Chondrocyte (in vitro differentiated cells): ENCODE data around the gene SEL1L3. TPM values are rescaled to one million over a fixed set of nuclear protein-coding genes. Genes with fewer than 3 reads are reported as not detected.

Experiments
- DNase-seq: peaks from one replicate; pipeline ENCODE4 v3.0.0; 2021; ENCODE audit warnings: mixed read lengths, low spot score
- H3K27ac Mint-ChIP-seq: one replicate; pipeline ENCODE4 v1.8.0; 2021; ENCODE audit warnings: mild to moderate bottlenecking, moderate library complexity, mixed read lengths; ENCODE audit not compliant: unreplicated experiment
- H3K27me3 Mint-ChIP-seq: 2 replicates; pipeline ENCODE4 v1.8.0; 2021; ENCODE audit warnings: low read depth, mixed read lengths
- H3K36me3 Mint-ChIP-seq: 2 replicates; pipeline ENCODE4 v1.8.0; 2021; ENCODE audit warnings: low read depth, mixed read lengths
- H3K4me1 Mint-ChIP-seq: 2 replicates; pipeline ENCODE4 v1.8.0; 2021; ENCODE audit warnings: low read depth, mild to moderate bottlenecking, mixed read lengths
- H3K4me3 Mint-ChIP-seq: one replicate; pipeline ENCODE4 v1.8.0; 2021; ENCODE audit warnings: mild to moderate bottlenecking, moderate library complexity, mixed read lengths; ENCODE audit not compliant: unreplicated experiment
- H3K9me3 Mint-ChIP-seq: 2 replicates; pipeline ENCODE4 v1.8.0; 2021; ENCODE audit warnings: low read depth, mixed read lengths
- total RNA-seq: library from RNA; stranded (reverse); gene quantifications from 3 replicates; pipeline ENCODE4 v1.2.1, GENCODE V29; 2021
- TF ChIP-seq, protein P1 (sequence below): fragments of 200-600 bp; sonication (generic); IDR thresholded peaks from 2 replicates; pipeline ENCODE4 v1.5.0; 2021; ENCODE audit warnings: antibody characterized with exemption, mild to moderate bottlenecking, moderate library complexity

The SEL1L3 gene
- total RNA-seq, 1 donor from 2014 or later = 30.3 TPM

DNA sequence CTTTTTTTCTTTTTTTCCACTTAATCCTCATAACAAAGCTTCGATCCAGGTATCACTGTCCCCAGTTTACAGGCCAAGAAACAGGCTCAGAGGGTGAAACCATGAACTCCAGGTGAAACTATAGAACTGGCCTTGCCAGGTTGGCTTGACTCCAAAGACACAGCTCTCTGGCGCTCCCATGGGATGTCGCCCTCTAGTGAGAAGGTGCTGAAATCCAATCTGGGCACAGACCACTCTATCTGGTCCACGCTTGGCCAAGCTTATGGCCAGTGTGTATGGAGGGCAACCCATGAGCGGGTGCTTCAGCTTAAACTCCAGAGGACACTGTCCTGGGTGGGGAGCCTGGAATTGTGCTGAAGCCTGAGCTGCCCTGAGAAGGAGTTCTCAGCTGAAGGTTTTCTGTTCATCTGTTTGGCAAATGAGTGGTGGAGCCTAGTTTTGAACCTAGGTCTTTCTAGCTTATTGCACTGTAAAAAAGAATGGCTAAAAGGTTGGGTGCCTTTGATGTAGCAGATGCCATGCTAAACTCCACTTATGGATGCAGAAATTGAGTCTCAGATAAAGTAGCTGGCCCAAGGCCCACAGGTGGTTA is 70.5 kb downstream of the SEL1L3 start:
- Mint-ChIP-seq H3K4me3 (no peak overlapping the region), H3K36me3 (peaks cover 16% of the 10 kb centered on the region), H3K27ac (no peak overlapping the region), H3K27me3 (no peaks in the 10 kb centered on the region), H3K9me3 (no peaks in the 10 kb centered on the region), H3K4me1 (peaks cover 21% of the 10 kb centered on the region)
- no peak for DNase-seq
- TF ChIP-seq, protein P1, sequence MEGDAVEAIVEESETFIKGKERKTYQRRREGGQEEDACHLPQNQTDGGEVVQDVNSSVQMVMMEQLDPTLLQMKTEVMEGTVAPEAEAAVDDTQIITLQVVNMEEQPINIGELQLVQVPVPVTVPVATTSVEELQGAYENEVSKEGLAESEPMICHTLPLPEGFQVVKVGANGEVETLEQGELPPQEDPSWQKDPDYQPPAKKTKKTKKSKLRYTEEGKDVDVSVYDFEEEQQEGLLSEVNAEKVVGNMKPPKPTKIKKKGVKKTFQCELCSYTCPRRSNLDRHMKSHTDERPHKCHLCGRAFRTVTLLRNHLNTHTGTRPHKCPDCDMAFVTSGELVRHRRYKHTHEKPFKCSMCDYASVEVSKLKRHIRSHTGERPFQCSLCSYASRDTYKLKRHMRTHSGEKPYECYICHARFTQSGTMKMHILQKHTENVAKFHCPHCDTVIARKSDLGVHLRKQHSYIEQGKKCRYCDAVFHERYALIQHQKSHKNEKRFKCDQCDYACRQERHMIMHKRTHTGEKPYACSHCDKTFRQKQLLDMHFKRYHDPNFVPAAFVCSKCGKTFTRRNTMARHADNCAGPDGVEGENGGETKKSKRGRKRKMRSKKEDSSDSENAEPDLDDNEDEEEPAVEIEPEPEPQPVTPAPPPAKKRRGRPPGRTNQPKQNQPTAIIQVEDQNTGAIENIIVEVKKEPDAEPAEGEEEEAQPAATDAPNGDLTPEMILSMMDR = peak; percentile 64

DNA sequence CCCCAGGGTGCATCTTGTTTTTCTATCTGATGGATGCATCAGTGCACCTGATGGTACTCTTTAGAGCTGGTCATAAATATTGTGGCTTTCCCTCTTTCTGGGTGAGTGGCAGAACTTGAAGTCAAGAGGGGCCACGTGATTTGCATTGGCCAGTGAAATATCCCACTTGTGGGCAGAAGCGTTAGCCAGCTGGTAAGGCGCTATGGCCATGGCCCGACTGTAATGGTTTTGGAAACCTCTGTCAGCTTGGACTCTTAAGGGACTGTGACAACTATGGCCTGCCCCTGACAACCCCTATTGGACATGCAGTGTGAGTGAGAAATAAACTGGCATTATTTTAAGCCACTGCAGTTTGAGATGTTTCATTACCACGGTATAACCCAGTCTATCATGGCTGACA is 72.8 kb downstream of the SEL1L3 start:
- Mint-ChIP-seq H3K4me1 (peaks cover under 1% of the 10 kb centered on the region), H3K4me3 (no peak overlapping the region), H3K36me3 (peaks cover 18% of the 10 kb centered on the region), H3K27me3 (no peaks in the 10 kb centered on the region), H3K9me3 (no peaks in the 10 kb centered on the region), H3K27ac (no peak overlapping the region)
- DNase-seq = no peak
- TF ChIP-seq, protein P1 = no peak

DNA sequence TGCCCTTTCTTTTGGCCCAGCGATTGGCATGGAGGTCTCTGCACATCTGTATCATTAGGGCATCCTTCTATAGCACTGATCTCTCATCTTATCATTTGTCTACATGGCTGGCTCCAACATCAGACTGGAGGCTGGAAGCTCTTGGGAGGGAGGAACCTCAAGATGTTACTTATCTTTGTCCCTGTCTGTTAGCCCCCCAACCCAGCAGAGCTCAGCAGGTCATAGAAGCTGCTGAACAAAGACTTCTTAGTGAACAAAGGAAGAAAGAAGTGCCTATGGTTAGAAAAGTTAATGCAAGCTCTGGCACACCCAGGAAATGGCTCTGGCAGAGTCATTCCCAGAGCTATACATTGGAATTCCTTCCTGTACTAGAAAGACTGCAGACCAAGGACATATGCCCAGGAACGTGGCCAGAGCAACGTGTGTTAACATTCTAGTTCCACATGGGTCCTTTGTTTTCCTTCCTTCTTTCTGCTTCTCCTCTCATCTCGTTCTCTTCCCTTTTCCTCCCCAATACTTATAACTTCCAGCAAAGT is 74.0 kb downstream of the SEL1L3 start:
- Mint-ChIP-seq H3K4me1 (no peaks in the 10 kb centered on the region), H3K27ac (no peak overlapping the region), H3K4me3 (no peak overlapping the region), H3K36me3 (peaks cover 12% of the 10 kb centered on the region), H3K9me3 (no peaks in the 10 kb centered on the region), H3K27me3 (no peaks in the 10 kb centered on the region)
- TF ChIP-seq, protein P1 = no peak
- DNase-seq = no peak

DNA sequence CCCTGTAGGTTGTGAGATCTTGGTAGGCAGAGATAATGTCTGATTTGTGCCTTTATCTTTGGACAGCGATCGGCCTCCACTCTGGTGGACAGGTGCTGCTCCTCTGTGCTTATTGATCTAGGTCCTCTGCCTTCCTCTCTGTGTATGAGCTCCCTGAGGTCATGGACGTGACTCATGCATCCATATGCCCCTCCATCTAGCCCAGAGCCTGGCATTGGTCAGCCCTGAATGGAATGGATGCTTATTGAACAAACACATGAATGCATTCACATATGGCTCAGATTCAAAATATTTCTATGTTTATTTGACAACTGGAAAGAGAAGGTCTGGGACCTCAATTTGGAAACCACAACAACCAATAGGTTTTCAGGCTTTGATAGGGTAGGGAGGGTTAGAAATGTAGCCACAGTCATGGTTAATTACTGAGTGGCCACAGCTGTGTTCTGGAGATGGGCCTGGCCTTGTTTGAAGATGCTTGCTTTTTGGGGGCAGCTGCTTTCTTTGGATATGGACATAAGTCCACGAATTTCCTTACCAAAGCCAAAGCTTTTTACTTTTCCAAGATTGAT is 76.2 kb downstream of the SEL1L3 start:
- Mint-ChIP-seq H3K27ac (no peak overlapping the region), H3K9me3 (no peaks in the 10 kb centered on the region), H3K27me3 (no peaks in the 10 kb centered on the region), H3K4me1 (no peaks in the 10 kb centered on the region), H3K4me3 (no peak overlapping the region), H3K36me3 (peaks cover 20% of the 10 kb centered on the region)
- DNase-seq = no peak
- TF ChIP-seq, protein P1 = no peak

DNA sequence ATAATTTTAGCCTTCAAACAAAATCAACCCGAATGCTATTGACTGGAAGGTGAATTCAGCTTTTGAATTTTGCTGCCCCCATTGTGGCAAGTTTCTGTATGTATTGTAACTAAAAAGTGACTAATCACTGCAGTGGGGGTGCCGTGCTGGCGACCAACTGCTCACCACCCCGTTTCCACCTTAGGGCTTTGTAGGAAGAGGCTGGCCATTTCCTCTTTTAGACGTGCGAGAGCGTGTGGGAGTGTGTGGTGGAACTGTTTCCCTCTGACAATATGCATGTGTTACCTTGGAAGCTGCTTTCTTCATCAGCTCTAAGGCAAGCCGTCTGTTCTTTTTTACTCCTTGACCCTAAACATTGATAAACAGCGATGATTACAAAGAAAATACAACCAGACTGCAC is 78.8 kb downstream of the SEL1L3 start:
- Mint-ChIP-seq H3K4me1 (no peaks in the 10 kb centered on the region), H3K27ac (no peak overlapping the region), H3K36me3 (peaks cover 27% of the 10 kb centered on the region), H3K4me3 (no peak overlapping the region), H3K9me3 (no peaks in the 10 kb centered on the region), H3K27me3 (no peaks in the 10 kb centered on the region)
- no peak for DNase-seq
- TF ChIP-seq, protein P1 = no peak
